ENCODE results near the gene TMEM50B. TPM values are rescaled to one million over a fixed set of nuclear protein-coding genes. Genes with fewer than 3 reads are reported as not detected.

Gene TMEM50B
- total and polyA plus RNA-seq, 2 experiments from 2014 or later: 25.1 to 26.1 TPM

DNA sequence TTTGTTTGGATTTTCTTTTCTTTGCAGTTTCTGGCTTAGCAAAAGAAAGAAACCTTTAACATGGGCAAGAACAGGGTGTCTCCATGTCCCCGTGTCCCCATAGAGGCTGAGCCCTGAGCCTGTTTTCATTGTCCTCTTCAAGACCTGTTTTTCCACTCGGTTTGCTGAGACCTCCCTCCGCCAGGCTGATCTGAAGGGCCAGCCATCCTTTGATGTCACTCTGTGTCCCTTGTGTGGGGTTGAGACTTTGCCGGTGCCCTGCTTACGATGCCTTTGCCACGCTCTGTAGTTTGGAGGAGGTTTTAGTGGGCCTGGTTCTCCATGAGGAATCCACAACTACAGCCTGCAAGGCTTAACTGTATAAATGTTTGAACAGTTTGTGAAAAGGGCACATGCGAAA is 52.7 kb downstream of the TMEM50B start (continued):
- TF ChIP-seq, protein P1, sequence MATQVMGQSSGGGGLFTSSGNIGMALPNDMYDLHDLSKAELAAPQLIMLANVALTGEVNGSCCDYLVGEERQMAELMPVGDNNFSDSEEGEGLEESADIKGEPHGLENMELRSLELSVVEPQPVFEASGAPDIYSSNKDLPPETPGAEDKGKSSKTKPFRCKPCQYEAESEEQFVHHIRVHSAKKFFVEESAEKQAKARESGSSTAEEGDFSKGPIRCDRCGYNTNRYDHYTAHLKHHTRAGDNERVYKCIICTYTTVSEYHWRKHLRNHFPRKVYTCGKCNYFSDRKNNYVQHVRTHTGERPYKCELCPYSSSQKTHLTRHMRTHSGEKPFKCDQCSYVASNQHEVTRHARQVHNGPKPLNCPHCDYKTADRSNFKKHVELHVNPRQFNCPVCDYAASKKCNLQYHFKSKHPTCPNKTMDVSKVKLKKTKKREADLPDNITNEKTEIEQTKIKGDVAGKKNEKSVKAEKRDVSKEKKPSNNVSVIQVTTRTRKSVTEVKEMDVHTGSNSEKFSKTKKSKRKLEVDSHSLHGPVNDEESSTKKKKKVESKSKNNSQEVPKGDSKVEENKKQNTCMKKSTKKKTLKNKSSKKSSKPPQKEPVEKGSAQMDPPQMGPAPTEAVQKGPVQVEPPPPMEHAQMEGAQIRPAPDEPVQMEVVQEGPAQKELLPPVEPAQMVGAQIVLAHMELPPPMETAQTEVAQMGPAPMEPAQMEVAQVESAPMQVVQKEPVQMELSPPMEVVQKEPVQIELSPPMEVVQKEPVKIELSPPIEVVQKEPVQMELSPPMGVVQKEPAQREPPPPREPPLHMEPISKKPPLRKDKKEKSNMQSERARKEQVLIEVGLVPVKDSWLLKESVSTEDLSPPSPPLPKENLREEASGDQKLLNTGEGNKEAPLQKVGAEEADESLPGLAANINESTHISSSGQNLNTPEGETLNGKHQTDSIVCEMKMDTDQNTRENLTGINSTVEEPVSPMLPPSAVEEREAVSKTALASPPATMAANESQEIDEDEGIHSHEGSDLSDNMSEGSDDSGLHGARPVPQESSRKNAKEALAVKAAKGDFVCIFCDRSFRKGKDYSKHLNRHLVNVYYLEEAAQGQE (IDR thresholded peaks at IDR 0.05; ENCODE audit: unreplicated experiment): no peak
- TF ChIP-seq, protein P2, sequence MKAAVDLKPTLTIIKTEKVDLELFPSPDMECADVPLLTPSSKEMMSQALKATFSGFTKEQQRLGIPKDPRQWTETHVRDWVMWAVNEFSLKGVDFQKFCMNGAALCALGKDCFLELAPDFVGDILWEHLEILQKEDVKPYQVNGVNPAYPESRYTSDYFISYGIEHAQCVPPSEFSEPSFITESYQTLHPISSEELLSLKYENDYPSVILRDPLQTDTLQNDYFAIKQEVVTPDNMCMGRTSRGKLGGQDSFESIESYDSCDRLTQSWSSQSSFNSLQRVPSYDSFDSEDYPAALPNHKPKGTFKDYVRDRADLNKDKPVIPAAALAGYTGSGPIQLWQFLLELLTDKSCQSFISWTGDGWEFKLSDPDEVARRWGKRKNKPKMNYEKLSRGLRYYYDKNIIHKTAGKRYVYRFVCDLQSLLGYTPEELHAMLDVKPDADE (IDR thresholded peaks at IDR 0.05): no peak
- TF ChIP-seq EZH2 (IDR thresholded peaks at IDR 0.05; ENCODE audit: low read depth, unreplicated experiment): no peak
- TF ChIP-seq EZH2phosphoT487 (IDR thresholded peaks at IDR 0.05; ENCODE audit: unreplicated experiment): no peak
- no peak for TF ChIP-seq ZNF114 (CRISPR knock-in tag; IDR thresholded peaks at IDR 0.05)
- TF ChIP-seq, protein P3, sequence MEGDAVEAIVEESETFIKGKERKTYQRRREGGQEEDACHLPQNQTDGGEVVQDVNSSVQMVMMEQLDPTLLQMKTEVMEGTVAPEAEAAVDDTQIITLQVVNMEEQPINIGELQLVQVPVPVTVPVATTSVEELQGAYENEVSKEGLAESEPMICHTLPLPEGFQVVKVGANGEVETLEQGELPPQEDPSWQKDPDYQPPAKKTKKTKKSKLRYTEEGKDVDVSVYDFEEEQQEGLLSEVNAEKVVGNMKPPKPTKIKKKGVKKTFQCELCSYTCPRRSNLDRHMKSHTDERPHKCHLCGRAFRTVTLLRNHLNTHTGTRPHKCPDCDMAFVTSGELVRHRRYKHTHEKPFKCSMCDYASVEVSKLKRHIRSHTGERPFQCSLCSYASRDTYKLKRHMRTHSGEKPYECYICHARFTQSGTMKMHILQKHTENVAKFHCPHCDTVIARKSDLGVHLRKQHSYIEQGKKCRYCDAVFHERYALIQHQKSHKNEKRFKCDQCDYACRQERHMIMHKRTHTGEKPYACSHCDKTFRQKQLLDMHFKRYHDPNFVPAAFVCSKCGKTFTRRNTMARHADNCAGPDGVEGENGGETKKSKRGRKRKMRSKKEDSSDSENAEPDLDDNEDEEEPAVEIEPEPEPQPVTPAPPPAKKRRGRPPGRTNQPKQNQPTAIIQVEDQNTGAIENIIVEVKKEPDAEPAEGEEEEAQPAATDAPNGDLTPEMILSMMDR (conservative IDR thresholded peaks at IDR 0.05; ENCODE audit: low read depth in 2 of 2): no peak
- TF ChIP-seq ZNF331 (CRISPR knock-in tag; IDR thresholded peaks at IDR 0.05; ENCODE audit: low read depth): no peak

DNA sequence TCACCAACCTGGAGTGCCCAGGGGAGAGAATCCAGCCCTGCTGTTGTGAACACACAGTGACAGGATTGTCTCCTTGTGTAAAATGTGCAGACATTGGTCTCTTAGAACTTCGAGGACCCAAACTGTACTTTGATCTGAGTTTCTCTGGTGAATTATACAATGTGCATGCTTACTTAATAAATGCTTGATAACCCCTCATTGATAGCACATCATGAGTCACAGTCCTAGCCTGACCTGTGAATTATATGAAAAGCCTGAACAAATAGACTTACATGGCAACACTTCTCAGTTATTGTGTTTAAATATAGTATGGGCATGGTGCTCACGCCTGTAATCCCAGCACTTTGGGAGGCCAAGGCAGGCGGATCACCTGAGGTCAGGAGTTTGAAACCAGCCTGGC is 53.9 kb downstream of the TMEM50B start:
- no peaks in the 10 kb centered on the region for H4K20me1 ChIP-seq (replicated peaks; ENCODE audit: insufficient read depth)
- H3K4me2 ChIP-seq: no peak overlapping the region
- H3K36me3 ChIP-seq (ENCODE audit: insufficient read depth): peaks cover 9% of the 10 kb centered on the region
- H3K9me2 ChIP-seq (ENCODE audit: insufficient read depth): no peaks in the 10 kb centered on the region
- Mint-ChIP-seq H3K9me3 (no peaks in the 10 kb centered on the region), H3K36me3 (ENCODE audit: low read depth) (peaks cover 57% of the 10 kb centered on the region), H3K4me1 (no peaks in the 10 kb centered on the region), H3K27me3 (ENCODE audit: insufficient read depth, low read depth, poor library complexity) (peaks cover 3% of the 10 kb centered on the region), H3K4me3 (no peak overlapping the region), H3K27ac (no peak overlapping the region)
- H3K79me2 ChIP-seq (replicated peaks; ENCODE audit: insufficient read depth): no peaks in the 10 kb centered on the region
- no peak overlapping the region for H3K27ac ChIP-seq (ENCODE audit: low read depth)
- H3K4me3 ChIP-seq: no peak overlapping the region
- no peak for ATAC-seq
- H3K4me1 ChIP-seq (ENCODE audit: insufficient read depth): no peaks in the 10 kb centered on the region
- H3K27me3 ChIP-seq (ENCODE audit: insufficient read depth): no peaks in the 10 kb centered on the region
- TF ChIP-seq, protein P4, sequence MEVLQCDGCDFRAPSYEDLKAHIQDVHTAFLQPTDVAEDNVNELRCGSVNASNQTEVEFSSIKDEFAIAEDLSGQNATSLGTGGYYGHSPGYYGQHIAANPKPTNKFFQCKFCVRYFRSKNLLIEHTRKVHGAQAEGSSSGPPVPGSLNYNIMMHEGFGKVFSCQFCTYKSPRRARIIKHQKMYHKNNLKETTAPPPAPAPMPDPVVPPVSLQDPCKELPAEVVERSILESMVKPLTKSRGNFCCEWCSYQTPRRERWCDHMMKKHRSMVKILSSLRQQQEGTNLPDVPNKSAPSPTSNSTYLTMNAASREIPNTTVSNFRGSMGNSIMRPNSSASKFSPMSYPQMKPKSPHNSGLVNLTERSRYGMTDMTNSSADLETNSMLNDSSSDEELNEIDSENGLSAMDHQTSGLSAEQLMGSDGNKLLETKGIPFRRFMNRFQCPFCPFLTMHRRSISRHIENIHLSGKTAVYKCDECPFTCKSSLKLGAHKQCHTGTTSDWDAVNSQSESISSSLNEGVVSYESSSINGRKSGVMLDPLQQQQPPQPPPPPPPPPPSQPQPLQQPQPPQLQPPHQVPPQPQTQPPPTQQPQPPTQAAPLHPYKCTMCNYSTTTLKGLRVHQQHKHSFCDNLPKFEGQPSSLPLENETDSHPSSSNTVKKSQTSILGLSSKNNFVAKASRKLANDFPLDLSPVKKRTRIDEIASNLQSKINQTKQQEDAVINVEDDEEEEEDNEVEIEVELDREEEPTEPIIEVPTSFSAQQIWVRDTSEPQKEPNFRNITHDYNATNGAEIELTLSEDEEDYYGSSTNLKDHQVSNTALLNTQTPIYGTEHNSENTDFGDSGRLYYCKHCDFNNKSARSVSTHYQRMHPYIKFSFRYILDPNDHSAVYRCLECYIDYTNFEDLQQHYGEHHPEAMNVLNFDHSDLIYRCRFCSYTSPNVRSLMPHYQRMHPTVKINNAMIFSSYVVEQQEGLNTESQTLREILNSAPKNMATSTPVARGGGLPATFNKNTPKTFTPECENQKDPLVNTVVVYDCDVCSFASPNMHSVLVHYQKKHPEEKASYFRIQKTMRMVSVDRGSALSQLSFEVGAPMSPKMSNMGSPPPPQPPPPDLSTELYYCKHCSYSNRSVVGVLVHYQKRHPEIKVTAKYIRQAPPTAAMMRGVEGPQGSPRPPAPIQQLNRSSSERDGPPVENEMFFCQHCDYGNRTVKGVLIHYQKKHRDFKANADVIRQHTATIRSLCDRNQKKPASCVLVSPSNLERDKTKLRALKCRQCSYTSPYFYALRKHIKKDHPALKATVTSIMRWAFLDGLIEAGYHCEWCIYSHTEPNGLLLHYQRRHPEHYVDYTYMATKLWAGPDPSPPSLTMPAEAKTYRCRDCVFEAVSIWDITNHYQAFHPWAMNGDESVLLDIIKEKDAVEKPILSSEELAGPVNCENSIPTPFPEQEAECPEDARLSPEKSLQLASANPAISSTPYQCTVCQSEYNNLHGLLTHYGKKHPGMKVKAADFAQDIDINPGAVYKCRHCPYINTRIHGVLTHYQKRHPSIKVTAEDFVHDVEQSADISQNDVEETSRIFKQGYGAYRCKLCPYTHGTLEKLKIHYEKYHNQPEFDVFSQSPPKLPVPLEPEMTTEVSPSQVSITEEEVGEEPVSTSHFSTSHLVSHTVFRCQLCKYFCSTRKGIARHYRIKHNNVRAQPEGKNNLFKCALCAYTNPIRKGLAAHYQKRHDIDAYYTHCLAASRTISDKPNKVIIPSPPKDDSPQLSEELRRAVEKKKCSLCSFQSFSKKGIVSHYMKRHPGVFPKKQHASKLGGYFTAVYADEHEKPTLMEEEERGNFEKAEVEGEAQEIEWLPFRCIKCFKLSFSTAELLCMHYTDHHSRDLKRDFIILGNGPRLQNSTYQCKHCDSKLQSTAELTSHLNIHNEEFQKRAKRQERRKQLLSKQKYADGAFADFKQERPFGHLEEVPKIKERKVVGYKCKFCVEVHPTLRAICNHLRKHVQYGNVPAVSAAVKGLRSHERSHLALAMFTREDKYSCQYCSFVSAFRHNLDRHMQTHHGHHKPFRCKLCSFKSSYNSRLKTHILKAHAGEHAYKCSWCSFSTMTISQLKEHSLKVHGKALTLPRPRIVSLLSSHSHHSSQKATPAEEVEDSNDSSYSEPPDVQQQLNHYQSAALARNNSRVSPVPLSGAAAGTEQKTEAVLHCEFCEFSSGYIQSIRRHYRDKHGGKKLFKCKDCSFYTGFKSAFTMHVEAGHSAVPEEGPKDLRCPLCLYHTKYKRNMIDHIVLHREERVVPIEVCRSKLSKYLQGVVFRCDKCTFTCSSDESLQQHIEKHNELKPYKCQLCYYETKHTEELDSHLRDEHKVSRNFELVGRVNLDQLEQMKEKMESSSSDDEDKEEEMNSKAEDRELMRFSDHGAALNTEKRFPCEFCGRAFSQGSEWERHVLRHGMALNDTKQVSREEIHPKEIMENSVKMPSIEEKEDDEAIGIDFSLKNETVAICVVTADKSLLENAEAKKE (CRISPR knock-in tag; IDR thresholded peaks at IDR 0.05): no peak
- TF ChIP-seq, protein P3 (conservative IDR thresholded peaks at IDR 0.05; ENCODE audit: low read depth in 2 of 2): no peak
- no peak for TF ChIP-seq ZNF114 (CRISPR knock-in tag; IDR thresholded peaks at IDR 0.05)
- TF ChIP-seq NANOG (IDR thresholded peaks at IDR 0.05; ENCODE audit: borderline replicate concordance): no peak
- TF ChIP-seq POLR2AphosphoS5 (IDR thresholded peaks at IDR 0.05; ENCODE audit: low read depth): no peak
- no peak overlapping the region for H2AFZ ChIP-seq
- H3F3A ChIP-seq (replicated peaks; ENCODE audit: low read depth): no peaks in the 10 kb centered on the region
- DNase-seq (ENCODE audit: low spot score): no peak

All from GM23338 (cell line).